ENCODE results near the gene ZNF442.
A peak's percentile ranks its signal among the peaks of the same experiment; 100 is the strongest.
"Not testable (repeated sequence)": the region's sequence is repeated elsewhere in the genome, so short reads cannot be mapped to it uniquely, and the experiment has no call there.

ZNF442 gene

GRCh38 chr19:12365236-12366162 is at the start of gene ZNF442:
Gene ZNF442 (minus strand): TSS chr19:12365683. CDS start chr19:12363631, 2,052 bp downstream.
- peak; percentile 92 for DNase-seq

GRCh38 chr19:12411893-12412292 is 46.4 kb upstream of the ZNF442 start:
- DNase-seq = no peak

- peak; percentile 89 for DNase-seq
These were observed 35.4 kb upstream of the ZNF442 start, which contains the start of gene ZNF799 for GRCh38 chr19:12400633-12401502. Gene ZNF799 (minus strand): TSS chr19:12401271. CDS start chr19:12401070, 201 bp downstream.

- DNase-seq = peak; percentile 12
These were observed 34.6 kb upstream of the ZNF442 start for GRCh38 chr19:12399901-12400632.

- DNase-seq = not testable (repeated sequence)
These were observed 25.7 kb upstream of the ZNF442 start for GRCh38 chr19:12391148-12391547.

GRCh38 chr19:12386365-12386764 is 20.9 kb upstream of the ZNF442 start:
- not testable (repeated sequence) for DNase-seq

- DNase-seq = no peak
These were observed 14.9 kb upstream of the ZNF442 start for GRCh38 chr19:12380444-12380737.

GRCh38 chr19:12379732-12380443 is 14.4 kb upstream of the ZNF442 start:
- DNase-seq = no peak

- DNase-seq = no peak
These were observed 8.5 kb upstream of the ZNF442 start for GRCh38 chr19:12374026-12374425.

- DNase-seq = no peak
These were observed 870 bp downstream of the ZNF442 start for GRCh38 chr19:12364391-12365235.

GRCh38 chr19:12362236-12362635 is 3.2 kb downstream of the ZNF442 start:
- not testable (repeated sequence) for DNase-seq

- no peak for DNase-seq
These were observed 12.1 kb downstream of the ZNF442 start for GRCh38 chr19:12353375-12353774.

GRCh38 chr19:12350890-12351197 is 14.6 kb downstream of the ZNF442 start:
- DNase-seq = no peak

GRCh38 chr19:12350185-12350889 is 15.1 kb downstream of the ZNF442 start:
- no peak for DNase-seq

GRCh38 chr19:12346896-12347295 is 18.6 kb downstream of the ZNF442 start:
- DNase-seq = no peak

- no peak for DNase-seq
These were observed 20.3 kb downstream of the ZNF442 start for GRCh38 chr19:12345197-12345596.

- DNase-seq = peak; percentile 99
These were observed 32.0 kb downstream of the ZNF442 start, which contains the start of gene ZNF563 for GRCh38 chr19:12333162-12334159. Gene ZNF563 (minus strand): TSS chr19:12333633. CDS start chr19:12333482, 151 bp downstream.

GRCh38 chr19:12331211-12331941 is 34.1 kb downstream of the ZNF442 start:
- peak; percentile 89 for DNase-seq

- DNase-seq = no peak
These were observed 35.1 kb downstream of the ZNF442 start for GRCh38 chr19:12330340-12330739.

Measured in stimulated activated CD4-positive, alpha-beta T cell treated with anti-CD3 and anti-CD28 coated beads, Interleukin-1b, Interleukin-23, amount 100 ng/mL, for 48 hours (primary cell).